ENCODE results near the gene CORO1C.

DNA sequence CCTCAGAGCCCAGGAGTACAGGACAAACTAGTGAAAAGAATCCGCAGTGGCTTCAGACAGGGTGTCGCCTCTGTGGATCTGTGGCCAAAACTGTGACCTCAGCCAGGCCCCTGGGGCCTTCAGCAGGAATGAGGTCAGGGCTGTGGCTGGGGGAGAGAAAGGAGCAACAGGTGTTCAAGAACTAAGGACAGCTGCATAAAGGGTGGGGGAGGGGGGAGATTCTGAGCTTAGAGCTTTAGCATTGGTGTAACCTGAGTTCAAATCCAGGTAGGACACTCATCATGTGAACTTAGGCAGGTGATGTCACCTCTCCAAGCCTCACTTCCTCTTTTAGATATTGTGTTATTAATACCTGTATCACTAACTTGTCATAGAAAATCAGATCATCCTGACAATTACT, 40.9 kb upstream of the CORO1C start:
- TF ChIP-seq EZH2phosphoT487 (IDR thresholded peaks at IDR 0.05; ENCODE audit: insufficient read depth, low read depth), result no peak
- TF ChIP-seq EZH2 (IDR thresholded peaks at IDR 0.05; ENCODE audit: insufficient read depth, poor library complexity, severe bottlenecking), result no peak
